GM10266 (cell line): ENCODE results near the gene FAM107B.

Experiments
- DNase-seq: peaks from one replicate; pipeline ENCODE4 v3.0.0; 2012; ENCODE audit errors: extremely low spot score
- TF ChIP-seq, protein P1 (sequence below): IDR thresholded peaks from 2 replicates; pipeline ENCODE4 v1.5.1; 2012; ENCODE audit warnings: mild to moderate bottlenecking, low read depth; ENCODE audit not compliant: control insufficient read depth, insufficient read depth; ENCODE audit errors: missing control alignments

Gene FAM107B

DNA sequence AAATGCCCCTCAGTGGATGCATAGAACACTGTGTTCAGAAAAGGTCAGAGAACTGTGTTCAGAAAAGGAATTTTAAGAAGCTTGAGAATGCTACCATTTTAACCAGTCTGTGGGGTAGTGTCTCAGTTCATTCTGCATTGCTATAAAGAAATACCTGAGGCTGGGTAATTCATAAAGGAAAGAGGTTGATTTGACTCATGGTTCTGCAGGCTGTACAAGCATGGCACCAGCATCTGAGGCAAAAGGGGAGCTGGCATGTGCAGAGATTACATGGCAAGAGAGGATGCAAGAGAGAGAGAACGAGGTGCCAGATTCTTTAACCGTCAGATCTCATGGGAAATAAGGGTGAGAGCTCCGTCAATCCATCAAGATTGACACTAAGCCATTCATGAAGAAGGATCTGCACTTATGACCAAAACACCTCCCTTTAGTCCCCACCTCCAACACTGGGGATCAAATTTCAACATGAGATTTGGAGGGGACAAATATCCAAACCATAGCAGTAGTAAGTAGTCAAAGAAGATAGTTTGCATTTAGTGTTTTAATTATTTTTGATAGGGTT is 119.8 kb downstream of the FAM107B start:
- TF ChIP-seq, protein P1, sequence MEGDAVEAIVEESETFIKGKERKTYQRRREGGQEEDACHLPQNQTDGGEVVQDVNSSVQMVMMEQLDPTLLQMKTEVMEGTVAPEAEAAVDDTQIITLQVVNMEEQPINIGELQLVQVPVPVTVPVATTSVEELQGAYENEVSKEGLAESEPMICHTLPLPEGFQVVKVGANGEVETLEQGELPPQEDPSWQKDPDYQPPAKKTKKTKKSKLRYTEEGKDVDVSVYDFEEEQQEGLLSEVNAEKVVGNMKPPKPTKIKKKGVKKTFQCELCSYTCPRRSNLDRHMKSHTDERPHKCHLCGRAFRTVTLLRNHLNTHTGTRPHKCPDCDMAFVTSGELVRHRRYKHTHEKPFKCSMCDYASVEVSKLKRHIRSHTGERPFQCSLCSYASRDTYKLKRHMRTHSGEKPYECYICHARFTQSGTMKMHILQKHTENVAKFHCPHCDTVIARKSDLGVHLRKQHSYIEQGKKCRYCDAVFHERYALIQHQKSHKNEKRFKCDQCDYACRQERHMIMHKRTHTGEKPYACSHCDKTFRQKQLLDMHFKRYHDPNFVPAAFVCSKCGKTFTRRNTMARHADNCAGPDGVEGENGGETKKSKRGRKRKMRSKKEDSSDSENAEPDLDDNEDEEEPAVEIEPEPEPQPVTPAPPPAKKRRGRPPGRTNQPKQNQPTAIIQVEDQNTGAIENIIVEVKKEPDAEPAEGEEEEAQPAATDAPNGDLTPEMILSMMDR = no peak
- DNase-seq = no peak

DNA sequence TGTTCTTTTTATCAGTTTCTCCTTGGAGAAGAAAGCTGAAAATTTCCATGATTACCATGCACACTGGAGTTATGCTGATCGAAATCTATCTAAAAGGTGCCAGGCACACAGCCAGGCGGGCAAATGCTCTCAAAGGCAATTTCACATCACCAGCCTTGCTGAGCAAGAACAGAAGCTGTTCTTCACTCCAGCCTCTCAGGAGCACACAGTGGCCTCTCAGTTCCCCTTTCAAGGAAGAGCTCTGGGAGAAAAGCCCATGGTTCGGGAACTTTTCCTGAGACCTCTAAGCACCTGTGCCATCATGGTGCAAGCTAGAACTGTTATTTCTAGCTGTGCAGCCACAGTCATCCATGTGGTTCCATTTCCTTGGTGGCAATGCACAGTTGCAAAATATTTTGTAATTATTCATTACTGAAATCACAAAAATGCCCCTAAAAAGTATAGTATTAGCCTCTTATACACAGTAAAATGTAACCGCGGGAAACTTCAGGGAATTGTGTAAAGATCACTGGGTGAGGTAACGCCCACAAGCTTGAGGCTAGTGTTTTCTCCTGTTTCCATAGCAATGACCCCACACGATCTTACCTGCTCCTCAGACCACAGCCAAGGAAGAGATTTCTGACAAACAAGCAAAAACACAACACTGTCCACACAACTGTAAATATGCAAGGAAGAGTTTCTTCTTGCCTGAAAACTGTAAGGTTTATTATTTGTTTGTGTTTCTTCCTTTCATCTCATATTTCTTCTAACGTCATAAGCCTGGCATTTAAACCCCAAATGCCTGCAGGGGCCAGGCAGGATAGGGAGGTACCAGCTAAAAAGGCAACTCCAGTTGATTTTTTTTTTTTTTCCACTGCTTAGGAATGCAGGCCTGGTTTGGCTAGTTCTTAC is 121.2 kb downstream of the FAM107B start:
- DNase-seq = no peak
- TF ChIP-seq, protein P1 = no peak

DNA sequence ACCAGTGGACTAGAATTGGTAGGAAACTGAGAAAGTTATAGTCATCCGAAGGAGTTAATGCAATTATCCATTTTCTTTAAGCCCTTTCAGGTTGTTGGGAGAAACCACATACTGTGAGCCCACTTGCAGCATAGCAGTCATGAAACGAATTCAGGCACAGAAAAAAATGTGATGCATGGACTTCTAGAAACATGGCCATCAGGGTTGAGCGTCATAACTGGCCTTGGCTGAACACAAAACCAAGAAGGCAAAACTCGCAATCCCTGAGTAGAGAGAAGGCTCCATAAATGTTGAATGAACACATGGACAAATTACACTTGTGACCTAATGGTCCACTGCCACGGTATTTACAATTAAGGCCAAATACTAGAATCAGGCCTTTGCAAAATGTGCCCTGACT is 121.9 kb downstream of the FAM107B start:
- DNase-seq = no peak

DNA sequence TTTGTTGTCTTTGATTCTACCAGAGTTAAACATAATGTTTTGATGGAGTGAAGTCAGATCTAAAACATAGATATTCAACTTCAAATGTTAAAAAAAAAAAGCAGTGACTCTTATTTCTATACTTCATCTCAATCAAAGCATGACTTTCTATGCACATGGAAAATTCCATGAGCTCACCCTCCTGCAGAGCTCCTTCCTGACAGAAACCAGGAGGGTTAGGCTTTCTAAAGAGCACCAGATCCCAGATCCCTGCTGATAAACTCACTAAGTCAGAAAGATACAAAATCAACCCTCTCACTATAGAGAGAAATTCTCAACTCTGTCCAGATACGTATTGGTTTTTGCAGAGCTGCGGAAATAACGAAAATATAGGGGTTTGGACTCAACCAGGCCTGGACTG is 122.6 kb downstream of the FAM107B start:
- no peak for DNase-seq
- TF ChIP-seq, protein P1 = no peak

More for the DNA sequence above, 121.9 kb downstream of the FAM107B start:
- TF ChIP-seq, protein P1 = no peak

DNA sequence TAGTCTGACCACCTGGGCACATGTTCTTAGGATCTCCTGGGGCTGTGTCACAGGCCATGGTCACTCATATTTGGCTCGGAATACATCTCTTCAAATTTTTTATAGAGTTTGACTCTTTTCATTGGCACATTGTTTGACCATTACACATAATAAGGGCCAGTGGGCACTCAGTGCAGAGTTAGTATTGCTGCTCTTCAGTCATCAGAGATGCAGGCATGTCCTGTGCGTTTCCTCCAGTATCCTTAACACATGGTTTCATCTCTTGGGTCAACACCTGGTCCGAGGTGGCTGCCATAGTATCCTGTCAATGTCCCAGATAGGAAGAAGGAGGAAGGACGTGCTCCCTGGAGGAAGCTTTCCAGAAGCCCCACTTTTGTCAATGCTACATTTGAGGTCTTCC is 125.0 kb downstream of the FAM107B start:
- DNase-seq = no peak
- TF ChIP-seq, protein P1 = no peak

DNA sequence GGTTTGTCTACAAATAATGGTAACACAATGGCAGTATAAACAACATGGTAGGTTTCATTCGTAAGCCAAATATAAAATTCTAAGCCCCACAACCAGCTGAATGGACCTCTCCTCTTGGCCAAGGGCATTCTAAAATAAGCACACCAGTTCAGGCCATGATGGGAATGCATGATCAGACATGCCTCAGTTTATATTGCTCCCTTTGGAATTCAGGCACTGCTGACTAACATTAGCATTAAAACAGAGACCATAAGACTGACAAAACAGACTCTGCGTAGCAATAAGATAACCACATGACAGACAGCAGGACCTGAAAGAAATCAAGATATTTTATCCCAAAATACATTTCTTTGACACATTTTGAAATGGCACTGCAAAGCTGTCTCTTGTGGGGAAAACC is 125.8 kb downstream of the FAM107B start:
- DNase-seq = no peak
- TF ChIP-seq, protein P1 = no peak
